HG02852 (cell line): ENCODE results near the gene SDK1.

Experiments used
- ATAC-seq: cut with Tn5 transposase; IDR thresholded peaks from one replicate; pipeline ENCODE4 v1.9.1; 2021; ENCODE audit warnings: mild to moderate bottlenecking, moderate library complexity; ENCODE audit not compliant: unreplicated experiment

The SDK1 gene

DNA sequence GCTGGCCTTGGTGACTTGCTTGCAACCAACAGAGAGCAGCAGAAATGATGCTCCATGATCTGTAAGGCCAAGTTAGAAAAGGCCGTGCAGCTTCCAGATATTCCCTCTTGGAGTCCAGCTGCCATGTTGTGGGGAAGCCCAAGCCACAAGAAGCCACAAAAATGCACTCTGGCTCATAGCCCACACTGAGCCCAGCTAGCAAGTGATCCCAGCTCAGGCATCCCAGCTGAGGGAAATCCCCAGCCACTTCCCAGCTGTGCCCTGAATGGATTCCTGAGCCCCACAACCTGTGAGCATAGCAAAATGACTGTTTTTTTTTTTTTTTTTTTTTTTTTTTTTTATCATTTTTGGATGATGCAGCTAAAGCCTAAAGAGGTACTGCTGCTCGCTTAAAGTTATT, 11.1 kb upstream of the SDK1 start:
- no peak for ATAC-seq

DNA sequence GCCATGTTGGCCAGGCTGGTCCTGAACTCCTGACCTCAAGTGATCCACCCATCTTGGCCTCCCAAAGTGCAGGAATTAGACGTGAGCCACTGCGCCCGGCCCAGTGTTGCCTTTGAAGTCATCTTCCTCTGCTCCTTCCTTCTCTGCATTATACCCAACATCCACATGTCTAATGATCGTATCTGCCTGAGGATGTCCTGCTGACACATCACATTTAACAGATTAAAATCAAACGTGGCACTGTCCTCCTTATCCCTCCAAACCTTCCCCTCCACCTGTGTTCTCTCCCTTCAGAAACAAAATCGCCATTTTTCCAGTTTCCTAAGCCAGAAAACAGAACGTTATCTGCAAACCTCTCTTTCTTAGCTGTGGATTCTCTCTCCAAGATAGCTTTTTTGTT, 8.4 kb upstream of the SDK1 start:
- ATAC-seq = no peak

DNA sequence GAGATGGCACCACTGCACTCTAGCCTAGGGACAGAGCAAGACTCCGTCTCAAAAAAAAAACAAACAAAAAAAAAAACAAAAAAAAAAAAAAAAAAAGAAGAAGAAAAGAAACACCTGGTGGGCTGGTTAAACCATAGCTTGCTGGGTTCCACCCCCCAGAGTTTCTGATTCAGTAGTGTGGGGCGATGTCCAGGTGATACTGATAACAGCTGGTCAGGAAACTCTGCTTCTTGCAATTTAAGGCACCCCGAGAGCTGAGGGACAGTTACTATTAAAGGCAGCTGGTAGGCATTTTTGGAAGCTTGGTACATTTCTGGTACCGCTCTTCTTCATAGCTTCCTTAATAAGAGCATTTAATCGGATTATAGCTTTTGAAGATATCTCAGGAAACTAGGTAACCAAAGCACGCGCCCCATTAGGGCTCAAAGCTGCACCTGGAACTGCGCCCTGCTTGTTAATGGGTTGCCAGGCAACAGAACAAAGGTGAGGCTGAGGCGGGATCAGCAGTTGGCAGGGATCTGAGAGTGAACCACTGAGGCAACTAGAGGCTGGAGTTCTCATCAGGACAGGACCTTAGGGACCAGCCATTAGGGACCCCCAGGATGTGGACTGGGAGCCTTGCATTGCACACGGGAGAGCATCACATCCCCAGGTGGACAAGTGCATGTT, 6.5 kb upstream of the SDK1 start:
- no peak for ATAC-seq

DNA sequence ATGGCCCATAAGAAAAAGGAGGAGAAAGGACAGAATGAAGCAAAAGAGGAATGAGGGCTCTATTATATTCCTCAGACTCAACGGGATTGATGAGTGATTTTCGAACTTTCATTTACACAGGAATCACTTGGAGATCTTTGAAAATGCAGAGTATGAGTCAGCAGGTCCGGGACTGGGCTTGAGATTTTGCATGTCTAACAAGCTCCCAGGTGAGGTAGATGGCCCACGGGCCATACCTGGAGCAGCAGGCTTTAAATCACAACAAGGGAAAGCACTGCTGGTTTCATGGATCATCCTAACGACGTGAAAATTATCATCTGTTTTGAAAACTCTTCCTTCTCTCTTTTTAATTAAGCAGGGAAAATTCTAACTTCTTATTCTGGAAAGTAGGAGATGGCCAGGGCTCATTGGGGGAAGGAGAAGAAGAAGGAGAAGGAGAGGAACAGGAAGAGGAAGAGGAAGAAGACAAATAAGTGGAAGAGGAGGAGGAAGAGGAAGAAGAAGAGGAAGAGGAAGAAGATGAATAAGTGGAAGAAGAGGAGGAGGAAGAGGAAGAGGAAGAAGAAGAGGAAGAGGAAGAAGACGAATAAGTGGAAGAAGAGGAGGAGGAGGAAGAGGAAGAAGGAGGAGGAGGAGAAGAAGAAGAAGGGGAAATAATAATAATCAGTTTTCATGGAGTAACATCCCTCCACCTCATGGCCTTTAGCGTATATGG, 3.8 kb upstream of the SDK1 start:
- no peak for ATAC-seq

DNA sequence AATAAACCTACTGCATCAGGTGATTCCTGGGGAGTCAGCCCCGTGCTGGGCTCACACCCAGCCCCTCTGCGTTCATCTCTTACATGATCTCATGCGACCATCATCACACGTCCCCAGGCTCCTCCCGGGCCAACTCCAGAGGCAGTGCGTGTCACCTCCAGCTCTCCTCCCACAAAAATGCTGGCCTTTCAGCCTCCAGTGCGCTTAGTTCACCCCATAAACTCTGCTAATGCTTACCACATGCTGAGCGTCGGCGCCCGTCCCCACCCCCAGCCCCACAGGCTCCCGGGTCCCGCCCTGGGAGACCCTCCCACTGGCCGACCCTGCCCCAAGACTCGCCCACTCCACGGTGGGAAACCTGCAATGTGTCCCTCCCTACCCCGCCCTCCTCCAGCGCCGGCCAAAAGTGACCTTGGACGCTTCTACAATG, 816 bp upstream of the SDK1 start:
- no peak for ATAC-seq

DNA sequence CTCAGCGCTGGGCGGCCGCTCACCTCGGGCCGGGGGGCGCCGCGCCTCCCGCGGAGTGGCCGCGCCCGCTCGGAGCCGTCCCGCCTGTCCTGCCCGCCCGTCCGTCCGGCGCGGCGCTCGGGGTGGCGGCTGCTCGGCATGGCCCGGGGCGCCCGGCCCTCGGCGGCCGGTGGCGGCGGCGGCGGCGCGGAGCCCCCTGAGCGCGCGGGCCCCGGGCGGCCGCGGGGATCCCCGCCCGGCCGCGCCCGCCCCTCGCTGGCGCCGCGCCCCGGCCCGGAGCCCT, 338 bp downstream of the SDK1 start:
- peak; percentile 13 for ATAC-seq

DNA sequence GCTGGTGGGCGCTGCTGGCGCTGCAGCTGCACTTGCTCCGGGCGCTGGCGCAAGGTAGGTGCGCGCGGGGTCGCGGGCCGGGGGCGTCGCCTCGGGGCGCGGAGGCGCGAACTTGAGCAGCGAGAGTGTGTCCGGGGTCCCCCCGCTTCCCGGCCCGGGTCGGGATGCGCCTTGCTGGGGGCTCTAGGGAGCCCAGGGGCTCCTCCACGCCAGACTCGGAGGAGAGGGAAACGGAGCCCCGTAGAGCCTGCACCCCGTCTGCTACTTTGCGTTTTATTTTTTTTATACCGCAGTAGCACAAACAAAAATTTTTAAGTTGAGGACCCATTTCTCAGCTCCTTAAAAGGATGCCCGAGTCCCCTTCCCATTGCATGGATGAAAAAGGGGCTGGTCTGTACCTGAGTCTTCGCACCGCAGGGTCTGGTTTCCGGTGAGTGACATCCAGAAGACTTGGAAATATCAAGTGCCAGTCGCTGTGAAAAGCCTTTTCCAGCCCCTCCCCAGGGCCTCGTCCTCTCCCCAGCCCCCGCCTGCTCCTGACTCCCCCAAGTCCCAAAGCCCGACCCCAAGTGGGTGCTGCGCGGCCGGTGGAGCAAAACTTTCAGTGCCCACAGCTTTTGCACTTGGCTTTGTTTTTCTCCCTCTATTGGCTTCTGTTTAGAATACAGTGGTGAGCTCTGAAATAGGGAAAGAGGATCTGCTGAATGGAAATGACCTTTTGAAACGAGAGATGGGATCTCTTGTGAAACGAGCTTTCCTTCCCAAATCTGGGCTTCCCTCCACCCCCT, 973 bp downstream of the SDK1 start:
- no peak for ATAC-seq

DNA sequence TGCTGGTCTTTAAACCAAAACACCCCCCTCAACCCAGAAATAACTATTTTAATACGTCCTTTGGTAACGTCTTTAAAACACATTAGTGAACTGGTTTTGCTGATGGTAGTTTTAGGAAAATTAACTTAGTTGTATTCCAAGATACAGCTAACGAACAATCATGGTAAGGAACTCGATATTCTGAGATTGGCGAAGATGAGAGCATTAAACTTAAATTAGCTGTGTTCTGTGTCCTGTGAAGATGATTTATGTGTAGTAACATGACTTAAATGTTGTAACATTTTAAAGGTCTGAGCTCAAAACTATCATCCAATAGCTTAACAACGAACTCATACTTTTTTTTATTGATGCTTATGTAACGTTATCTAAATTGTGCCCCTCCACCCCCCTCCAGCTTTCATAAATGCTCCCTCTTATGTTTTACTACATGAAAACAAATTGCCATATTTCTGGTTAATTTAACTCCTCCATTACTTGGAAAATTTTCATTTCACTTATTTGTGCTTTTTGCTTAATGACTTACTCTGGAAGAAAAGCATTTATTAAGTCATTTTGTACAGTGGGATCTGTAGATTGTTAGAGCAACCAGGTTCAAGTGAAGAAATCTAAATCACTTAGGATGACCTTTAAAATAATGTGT, 1.7 kb downstream of the SDK1 start:
- ATAC-seq = no peak

DNA sequence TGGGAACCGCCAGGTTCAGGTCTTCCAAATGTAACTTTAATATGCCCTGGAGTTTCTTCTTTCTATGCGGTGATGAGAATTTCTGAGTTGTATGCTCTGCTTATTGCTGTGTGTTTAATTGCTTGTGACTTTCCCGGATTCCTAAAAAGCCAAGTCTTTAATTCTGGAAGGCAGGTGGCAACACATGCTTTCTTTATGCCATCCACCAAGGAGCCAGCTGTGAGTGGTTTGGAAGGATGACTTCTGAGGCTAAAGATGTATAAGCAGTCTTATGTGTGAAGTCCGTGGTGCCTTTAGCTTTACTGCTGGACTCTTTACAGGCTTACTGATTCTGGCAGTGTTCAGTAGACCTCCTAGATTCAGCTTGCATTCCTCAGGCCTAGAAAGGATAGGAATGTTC, 3.1 kb downstream of the SDK1 start:
- no peak for ATAC-seq

DNA sequence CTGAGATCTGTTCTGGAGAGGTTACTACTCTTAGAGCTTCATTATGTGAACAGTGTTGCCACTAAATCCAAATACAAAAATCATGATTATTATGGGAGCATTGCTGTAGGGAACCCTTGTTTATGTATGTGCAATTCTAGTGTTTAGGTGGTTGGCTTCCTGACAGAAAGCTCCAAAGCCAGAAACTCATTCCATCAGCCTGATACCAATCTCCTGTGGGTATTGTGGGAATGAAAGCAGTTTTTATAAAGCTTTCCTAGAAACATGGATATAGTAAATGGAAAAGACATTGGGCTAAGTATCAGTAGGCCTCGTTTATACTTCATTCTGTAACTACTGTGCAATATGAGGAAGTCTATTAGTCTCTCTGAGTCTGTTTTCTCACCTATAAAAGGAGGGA, 6.4 kb downstream of the SDK1 start:
- no peak for ATAC-seq

DNA sequence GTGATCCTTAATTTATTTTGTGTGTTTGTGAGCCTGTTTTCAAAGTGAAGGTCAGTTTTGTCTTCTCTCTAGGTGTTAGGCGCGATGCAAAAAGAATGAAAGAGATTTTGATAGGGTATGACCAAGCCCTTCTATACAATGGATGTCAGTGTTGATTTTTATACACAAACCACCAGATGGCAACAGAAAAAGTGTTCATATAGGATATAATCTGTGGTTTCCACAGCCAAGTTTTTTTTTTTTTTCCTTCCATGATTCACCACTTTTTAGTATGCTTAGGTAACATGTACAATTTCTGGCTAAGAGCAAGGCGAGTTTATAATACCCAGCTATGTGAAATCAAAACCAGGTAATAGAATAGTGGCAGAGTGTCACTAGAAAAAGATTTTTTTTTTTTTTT, 8.1 kb downstream of the SDK1 start:
- ATAC-seq = no peak

DNA sequence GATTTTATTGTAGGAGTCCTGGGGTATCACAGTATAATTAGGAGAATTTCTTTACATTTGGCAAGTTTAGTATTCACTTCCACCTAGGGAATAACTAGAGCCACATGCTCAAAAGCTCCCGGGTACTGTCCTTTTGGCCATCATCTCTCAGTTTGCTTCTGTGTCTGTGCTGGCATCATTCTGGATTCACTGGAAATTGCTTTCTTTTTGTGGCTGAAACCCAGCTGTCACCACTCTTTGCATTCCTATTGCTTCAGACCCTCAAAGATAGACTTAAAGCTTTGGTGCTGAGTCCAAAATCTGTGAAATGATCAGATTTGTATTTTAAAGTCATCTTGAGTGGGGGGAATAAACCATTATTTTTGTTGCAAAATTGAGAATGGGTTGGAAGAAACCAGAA, 8.9 kb downstream of the SDK1 start:
- ATAC-seq = no peak

DNA sequence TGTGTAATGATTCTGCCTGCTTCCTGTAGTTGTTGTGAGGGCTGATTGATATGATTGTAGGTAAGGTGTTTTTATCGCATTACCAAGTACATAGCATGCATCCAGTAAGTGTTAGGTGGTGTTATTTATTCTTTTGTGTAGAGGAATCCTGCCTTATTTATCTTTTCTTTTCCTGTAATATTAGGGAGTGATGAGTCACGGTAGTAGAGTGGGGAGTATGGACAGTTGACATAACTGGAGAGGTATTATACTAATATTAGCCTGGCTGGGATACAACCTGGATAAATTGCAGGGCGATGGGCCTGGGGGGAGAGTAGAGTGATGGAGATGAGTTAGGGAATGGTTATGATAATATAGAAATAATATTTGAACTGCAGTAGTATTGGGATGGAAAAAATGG, 9.8 kb downstream of the SDK1 start:
- no peak for ATAC-seq

DNA sequence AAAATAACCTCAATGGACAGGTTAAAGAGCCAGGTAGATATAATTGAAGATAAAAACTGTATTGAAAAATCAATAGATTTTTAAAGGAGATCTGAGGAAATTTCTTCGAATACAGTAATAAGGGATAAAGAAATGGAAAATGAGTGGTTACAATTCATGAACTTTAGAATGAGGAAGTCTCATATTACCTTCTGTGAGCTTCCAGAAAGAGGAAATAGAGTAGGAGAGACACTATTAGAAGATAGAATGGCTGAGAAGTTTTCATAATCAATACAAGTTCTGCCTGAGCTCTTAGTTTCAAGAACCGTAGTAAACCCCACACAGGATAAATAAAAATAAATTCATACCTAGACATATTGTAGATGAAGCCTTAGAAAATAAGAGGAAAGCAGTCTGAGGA, 11.5 kb downstream of the SDK1 start:
- no peak for ATAC-seq

DNA sequence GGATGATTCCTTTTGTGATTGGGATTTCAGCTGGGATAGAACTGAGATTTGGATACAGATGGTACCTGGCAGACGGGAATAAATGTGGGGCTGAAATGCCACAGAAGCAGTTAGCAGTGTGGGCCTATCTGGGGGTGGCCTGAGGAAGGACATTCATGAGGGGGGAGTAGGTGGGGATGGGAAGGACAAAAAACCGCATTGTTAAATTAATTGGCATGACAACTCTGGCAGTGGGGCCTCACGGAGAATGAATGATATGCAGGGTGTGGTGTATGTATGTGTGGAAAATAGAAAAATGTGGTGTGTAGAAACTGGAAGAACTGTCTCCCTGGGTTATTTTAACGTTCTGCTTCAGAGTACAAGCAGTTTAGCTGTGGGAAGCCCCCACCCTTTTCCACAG, 17.8 kb downstream of the SDK1 start:
- ATAC-seq = no peak

DNA sequence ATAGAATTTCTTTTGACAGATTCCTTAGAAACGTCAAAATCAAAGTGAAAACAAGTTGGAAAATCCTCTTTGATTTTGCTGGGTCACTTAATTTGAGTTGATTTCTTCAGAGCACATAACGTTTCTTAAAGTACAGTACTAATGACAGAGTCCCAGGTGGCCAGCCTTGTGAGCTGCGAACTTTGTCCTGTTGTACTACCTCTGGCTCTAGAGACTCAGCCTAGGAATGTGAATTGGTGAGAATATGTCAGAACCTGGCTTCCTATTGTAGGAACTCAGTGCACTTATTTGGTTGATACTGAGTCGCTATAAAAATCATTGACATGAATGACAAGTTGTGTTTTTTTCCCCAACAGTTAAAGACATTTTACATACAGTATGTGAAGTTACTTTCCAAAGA, 20.2 kb downstream of the SDK1 start:
- ATAC-seq = no peak

DNA sequence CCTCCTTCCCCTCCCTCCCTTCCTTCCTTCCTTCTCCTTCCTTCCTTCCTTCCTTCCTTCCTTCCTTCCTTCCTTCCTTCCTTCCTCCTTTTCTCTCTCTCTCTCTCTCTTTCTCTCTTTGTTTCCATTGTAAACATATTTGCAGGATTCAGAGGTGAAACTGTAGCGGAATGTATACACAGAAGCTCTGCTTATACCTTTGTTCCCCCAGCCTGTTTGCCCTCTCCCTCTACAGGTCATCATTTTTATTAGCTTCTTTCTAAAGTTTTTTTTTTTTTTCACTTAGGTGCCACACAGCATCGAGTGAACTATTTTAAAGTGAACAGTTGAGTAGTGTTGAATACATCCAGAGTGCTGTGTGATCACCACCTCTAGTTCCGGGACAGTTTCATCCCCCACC, 20.7 kb downstream of the SDK1 start:
- ATAC-seq = no peak

DNA sequence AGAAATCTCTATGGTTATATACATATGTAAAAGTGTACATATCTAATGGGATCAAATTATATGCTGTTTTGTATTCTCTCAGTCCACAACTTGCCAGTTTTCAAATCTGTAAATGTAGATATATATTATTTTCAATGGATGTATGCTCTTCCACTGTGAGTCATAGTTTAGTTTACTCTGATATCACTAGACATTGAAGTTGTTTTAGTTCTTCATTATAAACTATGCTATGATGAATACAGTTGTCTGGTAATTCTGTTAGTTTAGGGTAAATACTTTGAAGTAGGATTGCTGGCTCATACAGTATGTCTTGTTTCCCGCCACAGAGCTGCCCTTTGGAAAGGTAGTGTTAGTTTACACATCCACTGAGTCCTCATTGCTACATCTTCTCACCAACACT, 25.2 kb downstream of the SDK1 start:
- no peak for ATAC-seq

DNA sequence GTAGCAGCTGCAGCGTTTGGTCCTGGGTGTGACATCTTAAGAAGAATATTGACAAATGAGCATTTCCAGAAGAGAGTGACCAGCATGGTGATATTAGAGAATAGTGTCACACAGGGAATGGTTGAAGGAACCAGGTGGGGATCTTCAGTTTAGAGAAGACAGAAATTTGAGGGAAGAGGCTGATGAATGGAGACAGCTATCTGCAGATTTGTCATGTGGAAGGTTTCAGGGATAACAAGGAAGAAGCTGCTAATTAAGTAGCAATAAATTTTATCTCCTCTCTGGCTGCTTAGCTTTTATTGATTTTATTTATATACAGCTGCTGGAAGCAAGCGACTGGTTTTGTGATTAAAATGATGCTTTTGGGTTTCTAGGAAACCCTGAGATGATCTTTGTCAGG, 26.0 kb downstream of the SDK1 start:
- no peak for ATAC-seq

DNA sequence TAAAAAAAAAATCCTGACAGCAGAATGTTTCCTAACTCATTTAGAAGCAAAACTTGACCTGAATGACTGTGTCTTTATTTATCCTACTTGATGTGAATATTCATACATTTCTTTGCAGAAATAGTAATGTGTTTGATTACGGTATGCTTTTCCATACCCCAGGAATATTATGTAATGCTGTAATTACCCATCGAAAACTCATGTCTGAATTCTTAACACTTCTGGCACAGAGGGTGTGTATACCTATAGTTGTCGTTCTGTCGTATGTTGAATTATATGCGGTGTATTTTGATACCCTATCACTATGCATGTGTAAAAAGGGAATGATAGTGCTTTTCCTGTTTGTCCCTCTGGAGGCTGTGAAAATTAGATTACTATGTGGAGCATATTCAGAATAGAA, 26.6 kb downstream of the SDK1 start:
- ATAC-seq = no peak

DNA sequence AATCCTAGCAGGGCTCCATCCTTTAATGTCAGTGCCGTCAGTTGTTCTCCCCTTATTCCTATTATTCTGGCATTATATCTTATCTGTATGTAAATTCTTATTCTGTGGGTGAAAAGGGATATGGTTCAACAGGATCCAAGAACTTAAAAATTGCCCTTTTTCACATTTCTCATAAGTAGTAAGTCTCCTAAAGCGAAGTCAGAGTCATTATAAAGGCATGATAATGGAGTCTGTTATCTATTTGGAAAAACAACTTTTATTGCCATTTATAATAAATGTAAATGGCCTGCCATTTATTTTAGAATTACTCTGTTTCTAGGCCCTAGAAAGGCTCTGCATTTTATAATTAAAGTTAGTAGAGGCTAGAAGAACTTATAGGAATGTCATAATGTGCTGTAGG, 31.3 kb downstream of the SDK1 start:
- no peak for ATAC-seq

DNA sequence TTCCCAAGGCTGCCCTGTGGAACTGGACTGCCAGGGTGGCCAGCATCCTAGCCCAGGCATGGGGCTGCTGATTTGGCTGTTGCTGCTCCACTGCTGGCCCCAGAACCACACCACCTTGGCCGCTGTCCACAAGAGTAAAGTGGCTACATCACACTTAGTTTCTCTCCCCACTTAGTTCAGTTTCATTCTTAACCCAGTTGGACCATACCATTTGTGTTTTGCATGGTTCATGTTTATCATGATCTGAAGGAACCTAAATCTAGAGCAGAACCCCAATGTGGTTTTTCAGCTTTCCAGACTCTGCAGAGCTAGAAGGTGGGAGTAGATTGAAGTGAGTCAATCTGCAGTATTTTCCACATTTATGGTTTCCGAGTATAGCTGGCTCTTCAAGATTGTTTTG, 32.8 kb downstream of the SDK1 start:
- no peak for ATAC-seq
